GM12873 (cell line): ENCODE results near the gene SIRT4.

Experiments
- CTCF ChIP-seq: IDR thresholded peaks from 2 replicates; pipeline ENCODE4 v1.5.1; 2012; ENCODE audit warnings: low read depth, mild to moderate bottlenecking, moderate library complexity, low read length, control low read depth; ENCODE audit not compliant: insufficient read depth; ENCODE audit errors: missing control alignments

Gene SIRT4

GRCh38 chr12:120266180-120266870, 35.8 kb upstream of the SIRT4 start:
- TF ChIP-seq CTCF: no peak

DNA sequence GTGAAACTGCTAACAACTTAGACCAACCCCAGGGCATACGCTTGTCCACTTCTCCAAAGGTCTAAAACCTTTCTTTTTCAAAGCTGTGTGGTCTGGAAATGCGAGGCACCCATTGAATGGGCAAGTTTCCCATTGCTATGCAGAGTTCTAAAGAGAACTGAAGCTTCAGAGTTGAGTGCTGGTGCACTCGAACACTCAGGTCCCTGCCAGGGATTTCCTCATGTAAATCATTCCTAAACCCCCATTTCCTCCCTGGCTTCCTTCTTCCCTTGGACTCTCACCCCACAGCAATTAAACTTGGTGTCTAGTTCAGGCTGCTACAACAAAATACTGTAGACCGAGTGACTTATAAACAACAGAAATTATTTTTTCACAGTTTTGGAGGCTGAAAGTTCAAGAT, 34.4 kb upstream of the SIRT4 start:
- no peak for TF ChIP-seq CTCF

- no peak for TF ChIP-seq CTCF
Measured at GRCh38 chr12:120276734-120277133, 25.4 kb upstream of the SIRT4 start.

- no peak for TF ChIP-seq CTCF
Measured at GRCh38 chr12:120278137-120279069, 23.7 kb upstream of the SIRT4 start.

DNA sequence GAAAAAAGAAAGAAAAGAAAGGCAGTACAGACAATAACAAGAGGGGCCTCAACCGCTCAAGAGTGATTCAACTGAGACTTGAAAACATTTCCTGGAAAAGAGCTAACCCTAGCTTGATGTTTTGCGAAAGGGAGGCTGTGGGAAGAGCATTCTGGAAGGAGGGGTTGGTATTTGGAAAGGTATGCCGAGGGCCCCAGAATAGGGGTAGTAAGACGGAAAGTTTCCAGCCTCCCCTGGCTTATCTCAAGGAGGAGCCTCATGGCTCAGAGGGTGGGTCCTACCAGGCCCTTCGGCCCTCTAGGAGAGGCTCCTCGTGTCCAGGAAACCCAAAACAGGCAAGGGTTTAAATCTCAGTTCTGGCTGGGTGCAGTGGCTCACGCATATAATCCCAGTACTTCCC, 18.8 kb upstream of the SIRT4 start:
- no peak for TF ChIP-seq CTCF

- TF ChIP-seq CTCF: no peak
Measured at GRCh38 chr12:120284381-120284780, 17.7 kb upstream of the SIRT4 start.

DNA sequence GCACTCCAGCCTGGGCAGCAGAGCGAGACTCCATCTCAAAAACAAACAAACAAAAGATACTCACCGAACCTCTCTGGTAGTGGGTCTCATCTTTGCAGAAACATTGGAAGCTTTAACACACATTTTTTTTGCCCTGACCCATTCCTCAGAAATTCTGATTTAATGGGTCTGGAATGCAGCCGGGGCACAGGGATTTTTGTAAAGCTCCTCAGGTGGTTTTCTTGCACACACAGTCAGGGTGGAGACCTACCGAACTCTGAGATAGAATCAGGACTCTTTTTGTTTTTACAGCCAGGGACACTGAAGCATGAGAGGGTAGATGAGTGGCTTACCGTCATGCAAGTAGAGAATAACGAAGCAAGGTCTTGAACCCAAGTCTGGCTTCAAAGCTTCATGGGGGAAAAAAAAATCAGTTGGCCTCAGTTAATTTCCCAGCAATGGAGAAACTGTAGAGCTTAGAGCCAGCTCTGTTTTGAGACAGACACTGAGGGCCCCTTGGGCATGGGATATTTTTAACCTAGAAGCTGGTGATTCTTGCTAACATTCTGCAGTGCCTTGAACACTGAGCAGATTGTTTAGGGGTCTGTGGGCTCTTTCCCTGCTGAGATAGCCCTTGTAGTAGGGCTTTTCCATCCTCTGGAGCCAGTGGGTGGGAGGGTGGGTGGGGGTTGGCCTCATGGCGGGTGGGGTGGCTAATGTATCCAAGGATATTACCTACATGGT, 15.2 kb upstream of the SIRT4 start:
- no peak for TF ChIP-seq CTCF
